Activated CD4-positive, alpha-beta T cell treated with anti-CD3 and anti-CD28 coated beads, Interleukin-2, Interleukin-6, amounts not matched to agents 100 ng/mL and 50 ng/mL, durations not matched to agents 16 hours and 8 hours (primary cell): ENCODE data around the gene ACTR6.

Experiments used
- DNase-seq: peaks from one replicate; pipeline ENCODE4 v3.0.0-alpha.2; 2020

ACTR6 gene

GRCh38 chr12:100268835-100269564, 68.4 kb downstream of the ACTR6 start:
- no peak for DNase-seq

- no peak for DNase-seq
Observed at GRCh38 chr12:100273782-100274181, 73.2 kb downstream of the ACTR6 start.
